ENCODE measurements around the gene RRP15.

Gene RRP15

DNA sequence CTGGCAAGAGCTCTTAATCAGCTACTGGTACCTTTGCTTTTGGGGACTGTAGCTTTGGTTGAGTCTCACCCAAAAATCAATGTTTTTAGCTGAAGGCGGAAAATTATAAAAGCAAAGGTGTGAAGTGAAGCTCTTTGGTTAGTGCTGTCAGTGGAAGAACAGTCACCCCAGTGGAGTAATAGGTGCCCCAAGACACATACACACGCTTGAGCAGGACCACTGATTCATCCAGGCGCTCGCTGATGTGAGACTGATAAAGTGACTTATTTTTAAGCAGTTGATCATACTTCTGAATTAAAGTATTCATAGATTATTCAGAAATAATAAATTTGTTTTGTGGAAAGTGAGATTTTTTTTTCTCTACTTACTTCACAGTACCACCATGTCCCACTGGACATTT is 97.2 kb downstream of the RRP15 start:
- H3K27me3 ChIP-seq (replicated peaks), result no peaks in the 10 kb centered on the region
- in situ Hi-C loops (cut with HindIII; ENCODE audit: low pct_ligation_motif_present, low sequenced_read_pairs), result no loop called here
- no peak overlapping the region for H3K4me3 ChIP-seq (ENCODE audit: low read depth, low read length)
- TF ChIP-seq, protein P1, sequence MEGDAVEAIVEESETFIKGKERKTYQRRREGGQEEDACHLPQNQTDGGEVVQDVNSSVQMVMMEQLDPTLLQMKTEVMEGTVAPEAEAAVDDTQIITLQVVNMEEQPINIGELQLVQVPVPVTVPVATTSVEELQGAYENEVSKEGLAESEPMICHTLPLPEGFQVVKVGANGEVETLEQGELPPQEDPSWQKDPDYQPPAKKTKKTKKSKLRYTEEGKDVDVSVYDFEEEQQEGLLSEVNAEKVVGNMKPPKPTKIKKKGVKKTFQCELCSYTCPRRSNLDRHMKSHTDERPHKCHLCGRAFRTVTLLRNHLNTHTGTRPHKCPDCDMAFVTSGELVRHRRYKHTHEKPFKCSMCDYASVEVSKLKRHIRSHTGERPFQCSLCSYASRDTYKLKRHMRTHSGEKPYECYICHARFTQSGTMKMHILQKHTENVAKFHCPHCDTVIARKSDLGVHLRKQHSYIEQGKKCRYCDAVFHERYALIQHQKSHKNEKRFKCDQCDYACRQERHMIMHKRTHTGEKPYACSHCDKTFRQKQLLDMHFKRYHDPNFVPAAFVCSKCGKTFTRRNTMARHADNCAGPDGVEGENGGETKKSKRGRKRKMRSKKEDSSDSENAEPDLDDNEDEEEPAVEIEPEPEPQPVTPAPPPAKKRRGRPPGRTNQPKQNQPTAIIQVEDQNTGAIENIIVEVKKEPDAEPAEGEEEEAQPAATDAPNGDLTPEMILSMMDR (IDR thresholded peaks at IDR 0.05; ENCODE audit: low read depth, low read length, missing control alignments), result no peak
- H3K27ac ChIP-seq, result peak overlapping the region; percentile 62
- peaks cover 22% of the 10 kb centered on the region for H3K36me3 ChIP-seq (replicated peaks)
- no peak for DNase-seq

DNA sequence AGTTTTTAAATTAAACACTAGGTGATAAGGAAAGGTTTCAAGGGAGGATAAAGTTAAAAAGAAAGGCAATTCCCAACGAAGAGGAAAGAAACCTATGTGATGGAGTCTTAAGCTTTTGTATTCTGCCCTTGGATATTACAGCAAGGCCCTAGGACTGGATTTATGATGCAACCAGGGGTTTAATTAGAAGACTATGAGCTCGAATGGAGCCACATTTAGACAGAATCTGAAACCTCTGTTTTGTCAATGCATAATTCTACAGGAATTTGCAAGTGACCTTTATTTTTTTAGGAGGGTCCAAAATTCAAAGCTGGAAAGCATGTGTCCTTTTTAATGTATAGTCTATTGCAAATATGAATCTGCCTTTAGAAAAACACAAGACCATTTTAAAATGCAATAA is 98.0 kb downstream of the RRP15 start:
- TF ChIP-seq, protein P1 (IDR thresholded peaks at IDR 0.05; ENCODE audit: low read depth, low read length, missing control alignments), result no peak
- in situ Hi-C loops (cut with HindIII; ENCODE audit: low pct_ligation_motif_present, low sequenced_read_pairs), result no loop called here
- Histone ChIP-seq H3K27ac (peak overlapping the region; percentile 62), H3K36me3 (replicated peaks) (peaks cover 24% of the 10 kb centered on the region), H3K27me3 (replicated peaks) (no peaks in the 10 kb centered on the region), H3K4me3 (ENCODE audit: low read depth, low read length) (no peak overlapping the region)
- no peak for DNase-seq

DNA sequence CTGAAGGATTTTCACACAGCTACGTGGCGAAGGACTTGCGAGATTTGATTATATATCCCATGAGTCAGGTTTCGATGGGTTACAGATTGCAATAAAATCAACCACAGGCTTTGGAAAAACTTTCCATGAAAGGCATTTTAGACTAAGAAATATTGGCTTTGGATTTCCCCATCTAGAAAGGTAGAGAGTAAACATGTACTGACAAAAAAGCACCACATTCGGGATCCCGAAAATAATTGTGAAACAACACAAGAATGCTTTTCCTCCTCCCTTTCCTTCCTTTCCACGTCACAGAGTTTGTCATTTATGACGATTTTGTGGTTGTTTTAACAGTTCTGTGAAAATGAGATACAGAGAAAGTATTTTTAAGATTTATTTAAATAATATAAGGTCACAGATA is 98.6 kb downstream of the RRP15 start:
- H3K27ac ChIP-seq, result peak overlapping the region; percentile 62
- H3K36me3 ChIP-seq (replicated peaks), result peaks cover 22% of the 10 kb centered on the region
- DNase-seq, result no peak
- no peaks in the 10 kb centered on the region for H3K27me3 ChIP-seq (replicated peaks)
- in situ Hi-C loops (cut with HindIII; ENCODE audit: low pct_ligation_motif_present, low sequenced_read_pairs), result no loop called here
- TF ChIP-seq, protein P1 (IDR thresholded peaks at IDR 0.05; ENCODE audit: low read depth, low read length, missing control alignments), result no peak
- H3K4me3 ChIP-seq (ENCODE audit: low read depth, low read length), result no peak overlapping the region

DNA sequence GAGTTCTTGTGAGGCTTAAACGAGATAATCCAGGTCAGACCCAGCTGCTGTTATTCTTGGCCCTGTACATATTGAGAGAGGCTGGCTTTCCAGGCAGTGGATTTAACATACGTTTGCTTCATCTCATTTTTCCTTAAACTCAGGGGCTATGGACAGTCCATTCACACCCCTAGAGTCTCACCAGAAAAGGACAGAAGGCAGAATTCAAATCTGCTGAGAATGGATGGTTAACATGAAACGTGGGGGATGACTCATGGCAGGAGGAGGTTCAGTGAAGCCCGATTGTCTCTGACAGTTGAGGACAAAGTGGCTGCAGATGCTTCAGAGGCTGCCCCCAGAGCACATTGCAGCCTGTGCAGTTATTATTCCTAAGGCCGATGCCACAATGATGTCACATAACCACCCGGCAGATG is 99.5 kb downstream of the RRP15 start:
- Histone ChIP-seq H3K36me3 (replicated peaks) (peaks cover 27% of the 10 kb centered on the region), H3K27ac (peak overlapping the region; percentile 62), H3K27me3 (replicated peaks) (no peaks in the 10 kb centered on the region), H3K4me3 (ENCODE audit: low read depth, low read length) (no peak overlapping the region)
- TF ChIP-seq, protein P1 (IDR thresholded peaks at IDR 0.05; ENCODE audit: low read depth, low read length, missing control alignments), result no peak
- in situ Hi-C loops (cut with HindIII; ENCODE audit: low pct_ligation_motif_present, low sequenced_read_pairs), result no loop called here
- DNase-seq, result peak; percentile 76
